Frontal cortex (tissue), 4 donors: ENCODE results near the gene DNAH8. TPM values are rescaled to one million over a fixed set of nuclear protein-coding genes. Genes with fewer than 3 reads are reported as not detected.

ENCODE experiments used
- DNase-seq, 2 donors: peaks; one replicate each; pipeline ENCODE4 v3.0.0; 2012; ENCODE audit warnings: low spot score in 2 of 2
- FAIRE-seq: peaks from 2 replicates; lab custom pipeline; 2012; peaks lifted over from hg19 to GRCh38; lab: Jason Lieb, UNC
- total RNA-seq: library from RNA; depleted of rRNA; stranded (reverse); fragments of >200 nt; gene quantifications from one replicate; pipeline ENCODE4 v1.2.3, GENCODE V29; 2014
- donor health status: control.
- donor health status: control.
- donor health status: control.

The DNAH8 gene
- total RNA-seq, 1 donor from 2014 or later = under 0.01 TPM

DNA sequence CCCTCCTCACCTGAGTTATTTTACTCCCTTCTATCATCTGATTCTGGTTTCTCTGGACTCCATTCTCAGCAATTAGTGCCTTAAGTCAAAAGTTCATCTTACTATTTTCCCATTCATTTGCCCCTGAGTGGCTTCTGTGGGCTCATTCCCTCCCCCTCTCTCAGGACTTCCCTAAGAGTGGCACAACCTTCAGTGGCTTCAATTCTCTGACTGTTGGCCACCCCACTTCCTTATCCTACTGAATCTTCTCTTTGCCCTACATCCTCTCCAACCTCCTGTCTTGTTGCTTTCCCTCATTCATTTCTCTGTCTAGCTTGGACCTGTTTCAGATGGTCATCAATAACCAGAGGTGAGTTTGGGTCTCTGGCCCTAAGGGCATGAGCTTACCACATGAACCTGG, 272.4 kb downstream of the DNAH8 start:
- FAIRE-seq (no peak), DNase-seq (no peak)

DNA sequence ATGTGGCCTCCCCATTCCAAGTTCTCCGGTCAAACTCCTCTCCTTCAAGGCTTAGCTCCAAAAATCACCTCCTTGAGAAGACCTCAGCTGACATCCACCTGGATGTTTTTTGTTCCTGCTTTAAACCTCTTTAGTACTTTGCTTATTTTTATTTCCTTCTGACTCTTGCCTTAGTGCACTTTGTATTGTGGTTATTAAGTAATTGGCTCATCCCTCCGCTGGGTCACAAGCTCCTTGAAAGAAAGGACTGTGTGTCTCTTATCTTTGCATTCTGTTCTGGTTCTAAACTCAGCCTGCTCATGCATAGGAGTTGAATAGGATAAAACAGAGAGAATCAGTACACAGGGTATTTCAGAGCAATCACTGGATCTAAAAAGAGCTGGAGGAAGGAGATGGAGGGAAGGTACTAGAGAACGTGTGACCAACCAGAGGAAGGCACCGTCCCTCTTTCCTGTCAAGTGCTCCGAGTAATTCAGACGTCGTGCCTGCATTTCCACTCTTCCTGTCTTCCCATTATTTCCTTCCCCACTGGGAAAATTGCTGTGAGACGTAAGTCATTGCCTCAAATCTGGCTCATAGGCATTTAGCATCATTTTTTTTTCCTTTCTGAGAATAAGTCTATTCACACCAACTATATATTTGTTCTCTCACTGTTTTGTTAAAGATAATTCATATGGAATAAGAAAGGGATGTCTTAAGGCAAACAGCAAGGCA, 273.8 kb downstream of the DNAH8 start:
- FAIRE-seq (no peak), DNase-seq (no peak)

DNA sequence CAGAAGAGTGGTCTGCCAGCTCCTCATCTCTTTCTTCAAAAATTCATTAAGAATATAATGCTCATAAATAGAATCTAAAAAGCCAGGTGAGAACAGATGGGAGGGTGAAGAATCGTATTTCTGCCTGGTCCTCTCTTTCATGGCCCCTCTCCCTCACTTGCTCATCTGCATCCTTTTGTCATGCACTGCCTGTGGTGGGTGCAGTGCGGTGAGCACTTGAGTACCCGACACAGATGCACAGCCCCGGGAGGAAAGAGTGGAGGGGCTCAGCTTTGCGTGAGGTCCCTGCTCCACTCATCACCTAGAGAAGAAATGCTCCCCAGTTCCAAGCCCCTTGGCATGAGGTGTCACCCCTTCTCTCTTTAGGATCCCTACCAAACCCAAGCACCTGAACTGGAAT, 275.4 kb downstream of the DNAH8 start:
- DNase-seq = no peak
- no peak for FAIRE-seq

DNA sequence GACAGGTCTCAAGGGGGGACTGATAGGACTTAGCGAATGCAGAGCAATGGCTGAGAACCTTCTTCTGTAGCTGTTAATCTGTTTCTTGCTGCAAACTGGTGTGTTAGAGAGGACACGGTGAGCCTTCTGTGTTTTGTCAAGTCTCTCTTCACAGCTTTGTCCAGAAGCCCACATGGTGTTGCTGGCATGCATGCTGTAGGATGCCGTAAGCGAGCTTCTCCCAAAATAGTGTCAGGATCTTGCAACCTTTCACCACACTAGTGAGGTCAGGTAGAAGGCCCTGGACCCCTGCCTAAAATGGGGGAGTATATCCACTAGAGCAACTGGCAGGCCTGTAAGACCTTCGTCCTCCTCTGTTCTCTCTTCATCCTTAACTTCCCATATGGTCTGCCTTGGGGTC, 281.6 kb downstream of the DNAH8 start:
- DNase-seq = no peak
- no peak for FAIRE-seq

DNA sequence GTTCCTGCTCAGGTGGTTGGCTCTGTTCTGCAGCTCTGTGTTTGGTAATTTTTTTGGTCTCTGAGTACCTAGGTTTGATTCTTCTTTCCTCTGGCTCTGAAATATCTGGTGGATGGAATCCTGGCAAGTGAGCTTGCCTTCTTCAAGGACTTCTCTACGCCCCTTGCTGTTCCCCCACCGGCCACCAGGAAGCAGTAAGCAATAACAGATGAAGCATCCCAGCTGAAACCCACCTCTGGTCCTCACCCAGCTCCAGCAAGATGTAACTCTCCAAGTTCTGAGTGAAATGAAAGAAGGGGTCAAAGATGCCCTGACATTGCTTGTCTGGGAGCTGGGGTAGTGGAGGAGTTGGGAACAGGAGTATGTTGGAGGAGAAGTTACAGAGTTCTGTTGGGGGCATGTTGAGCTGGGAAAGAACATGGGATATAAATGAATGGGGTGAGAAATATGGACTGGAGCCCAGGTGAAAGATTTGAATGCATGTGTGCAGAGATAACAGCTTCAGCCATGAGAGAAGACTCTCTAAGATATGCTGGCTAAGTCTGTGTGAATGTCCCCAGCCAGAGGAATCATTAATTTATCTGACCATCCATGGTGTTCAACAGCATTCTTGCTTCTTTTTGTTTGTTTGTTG, 282.1 kb downstream of the DNAH8 start:
- no peak for FAIRE-seq
- DNase-seq = no peak

DNA sequence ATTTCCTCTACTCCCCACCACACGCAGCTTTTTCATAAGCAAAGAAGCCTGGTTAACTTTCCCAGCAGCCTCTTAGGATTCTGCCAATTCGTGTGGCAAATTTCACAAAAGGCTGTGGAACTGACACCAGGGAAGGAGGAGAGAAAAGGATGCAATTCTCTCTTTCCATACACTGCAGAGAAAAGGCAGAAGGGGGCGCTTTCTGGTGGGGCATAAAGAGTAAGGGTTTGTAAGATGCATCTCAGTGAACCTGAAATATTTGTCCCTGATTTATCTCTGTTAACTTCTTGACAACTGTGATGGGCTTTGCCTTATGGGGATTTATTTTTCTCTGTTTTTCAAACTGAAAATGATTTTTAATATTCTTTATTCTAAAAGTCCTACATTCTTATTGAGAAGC, 288.0 kb downstream of the DNAH8 start:
- no peak for FAIRE-seq

DNA sequence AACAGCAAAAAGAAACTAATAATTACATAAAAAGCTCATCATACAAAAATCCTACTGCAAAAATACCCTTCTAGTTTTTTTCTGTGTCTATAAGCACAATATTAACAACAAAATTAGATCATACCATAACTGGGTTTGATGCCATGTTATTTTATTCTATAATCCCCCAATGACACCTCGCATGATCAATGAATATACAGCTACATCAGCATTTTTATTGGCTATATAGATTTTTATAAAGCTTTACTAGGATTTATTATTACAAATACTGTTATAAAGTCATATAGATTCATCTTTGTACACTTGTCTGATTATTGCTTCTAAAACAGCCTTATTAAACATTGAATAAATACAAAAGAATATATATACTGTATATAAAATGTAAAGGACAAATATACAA, 288.4 kb downstream of the DNAH8 start:
- no peak for FAIRE-seq

More for the DNA sequence above, 288.0 kb downstream of the DNAH8 start:
- DNase-seq = no peak

DNA sequence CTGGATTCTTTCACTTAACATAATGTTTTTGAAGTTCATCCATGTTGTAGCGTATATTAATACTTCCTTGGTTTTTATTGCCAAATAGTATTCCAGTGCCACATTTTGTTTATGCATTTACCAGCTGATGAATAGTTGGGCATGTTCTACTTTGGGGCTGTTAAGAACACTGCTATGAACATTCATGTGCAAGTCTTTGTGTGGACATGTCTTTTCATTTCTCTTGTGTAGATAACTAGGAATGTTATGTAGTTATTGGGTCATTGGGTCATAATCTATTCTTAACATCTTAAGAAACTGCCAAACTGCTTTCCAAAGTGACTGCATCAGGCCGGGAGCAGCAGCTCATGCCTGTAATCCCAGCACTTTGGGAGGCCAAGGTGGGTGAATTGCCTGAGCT, 289.7 kb downstream of the DNAH8 start:
- DNase-seq = no peak
- FAIRE-seq = no peak

More for the DNA sequence above, 288.4 kb downstream of the DNAH8 start:
- DNase-seq = no peak

DNA sequence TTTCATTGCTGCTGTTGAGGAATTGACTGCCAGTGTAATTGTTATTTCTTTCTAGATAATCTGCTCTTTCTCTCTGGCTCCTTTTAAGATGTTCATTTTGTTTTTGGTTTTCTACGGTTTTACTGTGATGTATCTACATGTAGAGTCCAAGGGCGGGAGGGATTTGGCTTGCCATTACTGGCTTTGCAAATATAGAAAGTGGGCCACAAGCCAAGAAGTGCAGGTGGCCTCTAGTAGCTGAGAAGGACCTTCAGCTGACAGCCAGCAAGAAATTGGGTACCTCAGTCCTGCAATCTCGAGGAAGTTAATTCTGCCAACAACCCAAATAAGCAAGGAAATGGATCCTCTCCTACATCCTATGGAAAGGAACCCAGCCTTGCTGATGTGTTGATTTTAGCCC, 290.7 kb downstream of the DNAH8 start:
- no peak for DNase-seq
- FAIRE-seq = no peak

DNA sequence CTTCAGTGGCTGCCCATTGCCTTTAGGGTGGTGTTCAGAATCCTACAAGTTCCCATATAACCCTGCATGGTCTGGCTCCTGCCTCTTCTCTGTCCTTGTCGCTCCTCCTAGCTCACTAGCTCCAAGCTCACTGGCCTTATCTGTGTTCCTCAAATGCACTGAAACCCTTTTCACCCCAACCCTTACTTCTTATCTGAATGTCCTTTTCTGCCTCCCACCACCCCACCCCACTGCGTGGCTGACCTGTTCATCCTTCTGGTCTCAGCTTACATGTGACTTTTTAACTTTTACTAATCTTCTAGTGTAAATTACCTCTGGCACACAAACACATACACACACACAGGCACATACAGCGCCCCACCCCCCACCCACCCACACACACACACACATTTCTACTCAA, 292.5 kb downstream of the DNAH8 start:
- FAIRE-seq (no peak), DNase-seq (no peak)

DNA sequence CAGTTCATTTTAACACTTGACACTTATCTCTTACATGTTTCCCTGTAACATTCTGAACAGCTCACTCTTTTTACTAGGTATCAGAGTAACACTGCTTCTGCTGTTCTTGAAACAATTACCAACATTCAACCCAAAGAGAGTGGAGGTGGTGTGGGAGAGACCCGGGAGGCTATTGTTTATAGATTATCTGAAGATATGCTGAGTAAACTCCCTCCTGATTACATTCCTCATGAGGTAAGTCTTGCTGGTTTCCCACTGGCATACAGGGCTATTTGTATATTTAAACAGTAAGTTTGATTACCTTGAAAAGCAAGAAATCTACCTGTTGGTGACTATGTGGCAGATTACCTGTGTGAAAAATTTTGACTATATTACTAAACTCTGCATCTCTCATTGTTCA, 293.6 kb downstream of the DNAH8 start:
- DNase-seq = no peak
- no peak for FAIRE-seq

DNA sequence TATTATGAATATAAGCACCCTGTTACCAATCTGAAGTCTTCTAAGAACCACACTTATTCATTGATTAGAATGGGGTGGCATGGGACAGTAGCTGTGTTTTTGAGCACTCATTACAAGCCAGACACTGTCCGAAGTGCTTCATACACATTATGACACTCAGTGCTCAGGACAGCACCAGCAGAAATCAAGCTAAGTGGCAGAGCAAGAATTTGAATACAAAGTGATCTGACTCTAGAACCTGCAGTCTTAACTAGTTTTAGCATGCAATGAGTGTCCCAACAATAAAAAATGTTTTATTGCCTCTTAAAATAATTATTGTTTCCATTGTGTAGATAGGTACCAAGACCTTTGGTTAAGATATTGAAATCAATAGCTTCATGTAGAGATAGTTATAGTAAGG, 294.4 kb downstream of the DNAH8 start:
- FAIRE-seq = no peak

DNA sequence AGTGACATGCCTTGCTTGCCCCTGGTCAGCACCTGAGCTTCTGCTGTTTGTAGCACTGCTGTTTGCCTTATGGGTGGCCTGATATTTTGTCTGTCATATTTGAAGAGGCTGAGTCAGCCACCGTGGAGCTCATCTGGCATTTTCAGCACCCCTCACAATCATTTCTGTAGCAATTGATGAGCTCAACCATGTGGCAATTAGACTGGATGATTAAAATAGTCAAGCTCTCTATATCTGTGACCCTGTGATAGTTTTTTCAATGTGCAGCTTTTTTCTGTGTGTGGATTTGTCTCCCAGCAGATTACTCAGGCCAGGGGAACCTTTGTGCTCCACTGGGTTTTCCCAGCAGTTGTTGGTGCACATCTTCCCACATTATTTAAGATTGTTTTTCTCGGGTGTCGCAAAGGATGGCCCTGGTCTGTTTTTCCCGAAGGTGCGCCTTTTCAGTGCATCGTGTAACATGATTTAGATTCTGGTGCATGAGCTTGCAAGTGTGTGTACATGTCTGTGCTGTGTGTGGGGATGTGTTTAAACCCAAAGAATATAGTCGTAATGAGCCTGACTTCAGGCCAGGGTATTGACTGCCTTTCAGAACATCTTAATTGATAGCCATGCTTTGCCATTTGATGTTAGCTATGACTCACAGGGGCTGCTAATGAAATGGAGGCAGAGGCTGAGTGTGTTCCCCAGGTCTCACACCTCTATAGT, 301.9 kb downstream of the DNAH8 start:
- FAIRE-seq (no peak), DNase-seq (no peak)

More for the DNA sequence above, 294.4 kb downstream of the DNAH8 start:
- DNase-seq = no peak

DNA sequence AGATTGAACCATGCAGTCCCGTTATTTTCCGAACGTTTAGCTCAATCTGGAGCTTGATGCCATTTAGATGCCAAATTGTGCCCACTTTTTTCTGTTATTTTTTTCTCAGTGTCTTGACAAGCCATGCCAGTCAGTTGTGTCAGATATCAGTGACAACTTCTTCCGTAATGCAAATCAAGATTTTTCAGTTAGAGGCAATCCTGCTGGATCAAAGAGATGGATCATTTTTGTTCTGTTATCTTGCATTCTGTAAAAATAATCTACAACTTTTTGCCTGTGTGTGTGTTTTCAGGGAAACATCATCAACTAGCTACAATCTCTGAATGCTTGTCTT, 302.4 kb downstream of the DNAH8 start:
- no peak for FAIRE-seq
- DNase-seq = no peak

DNA sequence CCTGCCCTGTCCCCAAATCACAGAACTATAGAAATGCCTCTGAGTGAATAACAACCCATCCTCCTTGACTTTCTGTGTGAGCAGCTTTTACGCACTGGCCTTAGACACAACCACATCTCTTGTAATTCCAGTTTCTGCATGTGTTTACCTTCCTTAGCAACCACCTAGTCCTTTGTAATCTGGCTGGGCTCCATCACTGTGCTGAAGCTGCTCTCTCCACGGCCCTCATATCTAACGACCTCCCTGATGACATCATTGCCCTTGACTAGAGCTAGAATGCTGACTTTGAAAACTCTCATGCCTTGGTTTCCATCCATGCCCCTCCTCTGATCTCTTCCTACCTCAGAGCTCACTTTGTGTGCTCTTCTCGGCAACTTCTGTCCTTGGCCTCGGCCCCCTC, 303.0 kb downstream of the DNAH8 start:
- no peak for FAIRE-seq

DNA sequence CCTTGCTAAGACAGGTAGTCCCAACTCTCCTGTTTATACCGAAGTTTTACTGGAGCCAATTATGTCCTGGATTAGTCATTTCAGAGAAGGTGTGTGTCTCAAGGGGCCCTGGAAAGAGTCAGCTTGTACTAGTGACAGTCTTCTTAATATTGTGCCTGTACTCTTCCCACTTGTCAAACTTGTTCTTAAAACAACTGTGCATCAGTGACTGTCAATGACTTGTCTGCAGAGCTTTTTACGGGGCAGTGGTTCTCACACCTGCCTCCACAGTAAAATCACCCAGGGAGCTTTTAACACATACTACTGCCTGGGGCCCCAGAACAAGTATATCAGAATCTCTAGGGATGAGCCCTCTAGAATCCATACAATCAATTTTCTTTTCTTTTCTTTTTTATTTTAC, 305.0 kb downstream of the DNAH8 start:
- FAIRE-seq = no peak

More for the DNA sequence above, 303.0 kb downstream of the DNAH8 start:
- DNase-seq = no peak

DNA sequence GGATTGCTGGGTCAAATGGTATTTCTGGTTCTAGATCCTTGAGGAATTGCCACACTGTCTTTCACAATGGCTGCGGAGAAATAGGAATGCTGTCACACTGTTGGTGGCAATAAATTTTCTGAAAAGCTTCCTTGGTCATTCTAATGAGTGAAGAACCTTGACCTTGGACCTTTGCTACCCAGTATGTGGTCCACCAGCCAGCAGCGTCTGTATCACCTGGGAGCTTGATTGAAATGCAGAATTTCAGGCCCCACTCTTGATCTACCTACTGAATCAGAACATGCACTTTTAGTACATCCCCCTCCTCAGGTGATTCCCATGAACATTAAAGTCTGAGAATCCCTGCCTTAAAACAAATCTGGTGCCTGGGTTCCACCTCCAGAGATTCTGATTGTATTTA, 305.9 kb downstream of the DNAH8 start:
- no peak for DNase-seq
- FAIRE-seq = no peak

More for the DNA sequence above, 305.0 kb downstream of the DNAH8 start:
- no peak for DNase-seq

DNA sequence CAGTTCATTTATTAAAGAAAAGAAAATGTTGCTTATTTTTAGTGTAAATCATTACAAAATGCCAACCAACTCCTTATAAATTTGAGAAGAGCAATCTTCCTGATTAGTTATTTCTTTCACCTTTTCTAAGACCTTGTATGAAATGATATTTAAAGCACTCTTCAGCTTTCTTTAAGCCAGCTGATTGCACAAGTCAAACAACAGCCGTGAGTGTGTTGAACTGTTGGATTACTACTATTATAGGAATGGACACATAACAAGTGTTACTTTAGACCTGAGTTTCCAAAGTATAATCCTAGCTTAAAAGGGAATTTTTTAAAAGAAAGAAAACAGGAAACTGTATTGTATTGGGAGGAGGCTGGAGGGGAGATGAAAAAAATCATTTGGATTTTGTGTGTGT, 306.7 kb downstream of the DNAH8 start:
- DNase-seq = no peak
- FAIRE-seq = no peak

DNA sequence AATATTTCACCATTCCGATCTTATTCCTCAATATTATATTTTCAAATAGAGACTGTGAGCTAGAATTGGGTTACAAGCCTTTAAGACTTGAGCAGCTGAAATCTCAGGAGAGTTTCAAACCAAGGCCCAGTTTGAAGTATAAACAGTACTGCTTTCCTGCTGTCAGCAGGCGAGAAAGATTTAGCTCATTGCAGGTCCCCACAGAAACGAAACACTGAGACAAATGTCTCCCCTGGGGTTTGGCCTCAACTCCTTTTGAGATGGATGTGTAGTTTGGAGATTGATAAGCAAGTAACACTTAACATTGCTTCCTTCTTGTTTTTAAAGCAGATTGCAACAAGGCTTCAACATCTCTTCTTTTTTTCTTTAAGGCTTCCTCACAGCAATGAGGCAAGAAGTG, 311.1 kb downstream of the DNAH8 start:
- DNase-seq = no peak
- FAIRE-seq = no peak

DNA sequence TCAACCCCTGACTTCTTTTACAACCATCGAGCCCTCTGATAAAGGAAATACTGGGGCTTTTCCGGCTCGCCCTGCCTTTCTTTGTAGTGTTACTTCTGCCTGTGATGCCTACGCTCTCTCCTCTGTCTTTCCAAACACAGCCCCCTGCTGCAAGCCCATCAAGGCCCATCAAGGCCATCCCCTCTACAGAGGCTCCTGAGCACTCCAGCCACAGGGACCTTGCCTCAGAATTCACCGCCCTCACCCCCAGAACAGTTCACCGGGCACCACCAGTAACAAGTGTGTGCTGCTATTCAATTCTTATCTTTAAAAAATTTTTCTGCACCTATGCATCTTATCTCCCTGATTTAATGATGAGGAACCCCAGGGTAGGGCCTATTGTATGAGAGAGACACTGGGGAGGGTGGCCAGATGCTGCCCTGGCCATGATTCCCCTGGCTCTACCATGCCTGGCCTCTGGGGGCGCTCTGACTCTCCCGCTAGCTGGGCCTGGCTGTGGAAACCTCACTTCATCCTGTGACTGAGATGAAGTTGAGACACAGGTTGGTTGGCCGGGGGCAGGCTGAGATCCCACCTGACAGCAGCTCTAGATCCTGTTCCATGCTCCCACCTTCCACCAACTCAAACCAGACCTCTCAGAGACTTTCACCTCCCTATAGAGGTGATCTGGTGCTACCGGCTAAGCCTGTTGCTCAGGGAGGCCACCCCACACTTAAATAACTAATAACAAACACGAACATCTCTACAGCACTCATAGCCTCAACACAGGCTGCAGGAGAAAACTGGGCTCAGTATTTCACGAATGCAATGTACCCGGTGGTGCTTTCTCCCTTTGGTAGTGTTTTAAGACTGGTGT, 314.3 kb downstream of the DNAH8 start:
- FAIRE-seq (no peak), DNase-seq (no peak)
